HG02943 (cell line): ENCODE measurements around the gene NUDT16.

Experiments
- ATAC-seq: cut with Tn5 transposase; IDR thresholded peaks from one replicate; pipeline ENCODE4 v1.9.1; 2021; ENCODE audit warnings: mild to moderate bottlenecking, low read depth, moderate library complexity; ENCODE audit not compliant: unreplicated experiment

NUDT16 gene

DNA sequence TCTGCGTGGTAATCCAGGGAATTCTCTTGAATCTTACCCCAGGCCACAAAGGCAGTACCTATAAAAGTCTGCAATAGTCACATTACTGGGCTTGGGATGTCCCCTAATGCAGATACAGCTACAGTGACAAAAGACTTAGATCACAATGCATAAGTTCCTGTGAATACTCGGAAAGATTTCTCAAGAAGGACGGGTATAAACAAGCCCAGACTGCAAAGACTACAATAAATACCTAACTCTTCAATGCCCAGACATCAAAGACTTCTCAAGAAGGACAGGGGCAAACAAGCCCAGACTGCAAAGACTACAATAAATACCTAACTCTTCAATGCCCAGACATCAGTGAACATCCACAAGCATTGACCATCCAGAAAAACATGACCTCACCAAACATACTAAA, 50.9 kb downstream of the NUDT16 start:
- no peak for ATAC-seq

DNA sequence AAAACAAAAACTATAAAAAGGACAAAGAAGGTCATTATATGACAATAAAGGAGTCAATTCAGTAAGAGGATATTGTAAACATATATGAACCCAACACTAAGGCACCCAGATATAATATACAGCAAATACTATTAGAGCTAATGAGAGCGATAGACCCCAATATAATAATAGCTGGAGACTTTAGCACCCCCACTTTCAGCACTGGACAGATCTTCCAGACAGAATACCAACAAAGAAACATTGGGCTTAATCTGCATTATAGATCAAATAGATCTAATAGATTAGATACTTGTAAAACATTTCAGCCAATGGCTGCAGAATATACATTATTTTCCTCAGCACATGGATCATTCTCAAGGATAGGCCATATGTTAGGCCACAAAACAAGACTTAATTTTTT, 53.4 kb downstream of the NUDT16 start:
- no peak for ATAC-seq
